Esophagus muscularis mucosa (tissue), 4 donors: ENCODE measurements around the gene DSTN.

Source experiments
- CTCF ChIP-seq, 3 experiments: fragments of 200-600 bp in 2 of 3; fragments of 450-650 bp in 1 of 3; sonication (generic) in 2 of 3; IDR thresholded peaks; one replicate each; pipeline ENCODE4 v1.5.1; 2017 to 2019; ENCODE audit warnings: antibody characterized with exemption in 3 of 3, mild to moderate bottlenecking in 2 of 3, moderate library complexity in 1 of 3
- EP300 ChIP-seq: sonication (generic); formaldehyde crosslinking; IDR thresholded peaks from one replicate; pipeline ENCODE4 v1.6.1; 2017; ENCODE audit warnings: antibody characterized with exemption
- POLR2A ChIP-seq: fragments of 450-650 bp; IDR thresholded peaks from one replicate; pipeline ENCODE4 v1.6.1; 2017; ENCODE audit warnings: antibody characterized with exemption, moderate library complexity, mild to moderate bottlenecking, low read depth
- POLR2AphosphoS5 ChIP-seq, 2 donors: sonication (generic); formaldehyde crosslinking; IDR thresholded peaks; one replicate each; pipeline ENCODE4 v1.6.1; 2017; ENCODE audit warnings: antibody characterized with exemption in 2 of 2

GRCh38 chr20:17533396-17533795 lies 36.5 kb upstream of the DSTN start:
- TF ChIP-seq POLR2A (no peak), CTCF (IDR thresholded peaks at IDR 0.05) (no peak), POLR2AphosphoS5 (IDR thresholded peaks at IDR 0.05) (no peak), EP300 (no peak)
